GM23248 (cell line): ENCODE results near the gene RGS9. TPM values are rescaled to one million over a fixed set of nuclear protein-coding genes. Genes with fewer than 3 reads are reported as not detected.

Experiments
- DNase-seq: peaks from one replicate; pipeline ENCODE4 v3.0.0-alpha.2; 2015
- H2AFZ ChIP-seq: fragments of 200-600 bp; sonication (generic); 2 replicates; pipeline ENCODE4 v1.6.1; 2016; ENCODE audit warnings: antibody characterized with exemption
- H3F3A ChIP-seq: fragments of 200-600 bp; sonication (generic); 2 replicates; pipeline ENCODE4 v1.6.1; 2016; ENCODE audit warnings: mild to moderate bottlenecking, antibody characterized with exemption, mixed run types; ENCODE audit not compliant: insufficient read depth
- H3K27ac ChIP-seq: fragments of 200-600 bp; sonication (generic); 2 replicates; pipeline ENCODE4 v1.5.1; 2016; ENCODE audit warnings: mild to moderate bottlenecking
- H3K27me3 ChIP-seq: fragments of 200-600 bp; sonication (generic); replicated peaks from 2 replicates; pipeline ENCODE4 v1.6.1; 2016; ENCODE audit warnings: mild to moderate bottlenecking; ENCODE audit not compliant: insufficient read depth
- H3K36me3 ChIP-seq: fragments of 200-600 bp; sonication (generic); 2 replicates; pipeline ENCODE4 v1.6.1; 2016; ENCODE audit warnings: low read depth, mild to moderate bottlenecking
- H3K4me1 ChIP-seq: fragments of 200-600 bp; sonication (generic); 2 replicates; pipeline ENCODE4 v1.6.1; 2016; ENCODE audit warnings: mild to moderate bottlenecking; ENCODE audit not compliant: insufficient read depth
- H3K4me2 ChIP-seq: fragments of 200-600 bp; sonication (generic); one replicate; pipeline ENCODE4 v1.6.1; 2016; ENCODE audit warnings: mild to moderate bottlenecking; ENCODE audit not compliant: unreplicated experiment
- H3K4me3 ChIP-seq: fragments of 200-600 bp; sonication (generic); 2 replicates; pipeline ENCODE4 v1.5.1; 2016; ENCODE audit warnings: mild to moderate bottlenecking
- H3K79me2 ChIP-seq: fragments of 200-600 bp; sonication (generic); 2 replicates; pipeline ENCODE4 v1.6.1; 2016; ENCODE audit warnings: mild to moderate bottlenecking; ENCODE audit not compliant: insufficient read depth
- H3K9ac ChIP-seq: fragments of 200-600 bp; sonication (generic); 2 replicates; pipeline ENCODE4 v1.6.1; 2016; ENCODE audit warnings: mild to moderate bottlenecking
- H3K9me2 ChIP-seq: fragments of 200-600 bp; sonication (generic); 2 replicates; pipeline ENCODE4 v1.6.1; 2016; ENCODE audit warnings: mixed run types, mild to moderate bottlenecking, moderate library complexity; ENCODE audit not compliant: insufficient read depth
- H3K9me3 ChIP-seq: fragments of 200-600 bp; sonication (generic); one replicate; pipeline ENCODE4 v1.6.1; 2017; ENCODE audit warnings: low read depth
- H4K20me1 ChIP-seq: fragments of 200-600 bp; sonication (generic); 2 replicates; pipeline ENCODE4 v1.6.0; 2016; ENCODE audit not compliant: insufficient read depth
- EZH2 ChIP-seq: fragments of 200-600 bp; sonication (generic); IDR thresholded peaks from 2 replicates; pipeline ENCODE4 v1.6.1; 2018; ENCODE audit warnings: antibody characterized with exemption, mild to moderate bottlenecking; ENCODE audit not compliant: insufficient read depth, poor library complexity, severe bottlenecking
- EZH2phosphoT487 ChIP-seq: fragments of 200-600 bp; sonication (generic); IDR thresholded peaks from 2 replicates; pipeline ENCODE4 v1.6.1; 2018; ENCODE audit warnings: antibody characterized with exemption, moderate library complexity, mild to moderate bottlenecking, low read depth; ENCODE audit not compliant: insufficient read depth
- WGBS, 2 experiments: methylation state at CpG; one replicate each; pipeline ENCODE4 v1.1.6; 2015 to 2017; ENCODE audit warnings: low lambda C conversion rate in 2 of 2, low coverage in 1 of 2; ENCODE audit errors: missing lambda C conversion rate in 2 of 2; 5-methylcytosine and 5-hydroxymethylcytosine counted together
- in situ Hi-C: fragments of 300-500 bp; cut with MboI; formaldehyde crosslinking; loops from 2 replicates; pipeline ENCODE4 v1.15.0; 2020
- polyA plus RNA-seq: library from polyadenylated mRNA; unstranded; fragments of >200 nt; fragmentation: Nextera tagmentation; extraction: Ambion mirVana; gene quantifications from 2 replicates; pipeline ENCODE4 v1.2.1, GENCODE V29; 2016
- total RNA-seq: library from RNA; depleted of rRNA; stranded (reverse); fragments of >200 nt; shearing (Covaris generic); gene quantifications from 2 replicates; pipeline ENCODE4 v1.2.3, GENCODE V29; 2014

RGS9 gene
- total and polyA plus RNA-seq, 2 experiments from 2014 or later, result 0.43 TPM; not detected in 1

- H3K9me3 ChIP-seq, result no peaks in the 10 kb centered on the region
- H3K9me2 ChIP-seq, result no peaks in the 10 kb centered on the region
- no peak overlapping the region for H3K4me3 ChIP-seq
- no peaks in the 10 kb centered on the region for H3K79me2 ChIP-seq
- H3K4me2 ChIP-seq, result no peak overlapping the region
- TF ChIP-seq EZH2phosphoT487 (no peak), EZH2 (no peak)
- no peak for DNase-seq
- no peak overlapping the region for H3K27ac ChIP-seq
- no peak overlapping the region for H2AFZ ChIP-seq
- H3K36me3 ChIP-seq, result no peaks in the 10 kb centered on the region
- in situ Hi-C loops, result no loop called here
- 71 to 78% methylated on average over 4 of the region's 4 CpGs for WGBS, 2 experiments
- H4K20me1 ChIP-seq, result no peaks in the 10 kb centered on the region
- no peak overlapping the region for H3K9ac ChIP-seq
- H3F3A ChIP-seq, result no peaks in the 10 kb centered on the region
- H3K4me1 ChIP-seq, result 0 out of 2 replicates have a peak, but pooled peaks cover 4% of the 10 kb centered on the region
- peaks cover 51% of the 10 kb centered on the region for H3K27me3 ChIP-seq
Measured at GRCh38 chr17:65218261-65218660, 81.1 kb downstream of the RGS9 start.

- H3F3A ChIP-seq, result no peaks in the 10 kb centered on the region
- no peaks in the 10 kb centered on the region for H3K79me2 ChIP-seq
- peak; percentile 40 for DNase-seq
- peaks cover 47% of the 10 kb centered on the region for H3K27me3 ChIP-seq
- 39% methylated on average over 3 of the region's 3 CpGs for WGBS, 2 experiments
- H3K9ac ChIP-seq, result no peak overlapping the region
- H3K4me1 ChIP-seq, result 0 out of 2 replicates have a peak, but pooled peaks cover 4% of the 10 kb centered on the region
- no peaks in the 10 kb centered on the region for H3K9me3 ChIP-seq
- H4K20me1 ChIP-seq, result no peaks in the 10 kb centered on the region
- no peak overlapping the region for H3K4me3 ChIP-seq
- TF ChIP-seq EZH2phosphoT487, result no peak
- TF ChIP-seq EZH2, result no peak
- no peak overlapping the region for H3K27ac ChIP-seq
- no peak overlapping the region for H3K4me2 ChIP-seq
- no peak overlapping the region for H2AFZ ChIP-seq
- H3K36me3 ChIP-seq, result no peaks in the 10 kb centered on the region
- no peaks in the 10 kb centered on the region for H3K9me2 ChIP-seq
- in situ Hi-C loops, result no loop called here
Measured at GRCh38 chr17:65219124-65219523, 82.0 kb downstream of the RGS9 start.

- WGBS, 2 experiments, result 84 to 90% methylated on average over 3 of the region's 3 CpGs
- H3K27me3 ChIP-seq, result peaks cover 41% of the 10 kb centered on the region
- H3K9me3 ChIP-seq, result no peaks in the 10 kb centered on the region
- no peak overlapping the region for H2AFZ ChIP-seq
- H3K4me2 ChIP-seq, result no peak overlapping the region
- no peaks in the 10 kb centered on the region for H3K9me2 ChIP-seq
- no peaks in the 10 kb centered on the region for H3K79me2 ChIP-seq
- in situ Hi-C loops, result no loop called here
- 0 out of 2 replicates have a peak, but pooled peaks cover 4% of the 10 kb centered on the region for H3K4me1 ChIP-seq
- no peak overlapping the region for H3K4me3 ChIP-seq
- H3F3A ChIP-seq, result no peaks in the 10 kb centered on the region
- no peaks in the 10 kb centered on the region for H3K36me3 ChIP-seq
- H3K9ac ChIP-seq, result no peak overlapping the region
- no peak overlapping the region for H3K27ac ChIP-seq
- no peak for TF ChIP-seq EZH2phosphoT487
- H4K20me1 ChIP-seq, result no peaks in the 10 kb centered on the region
- no peak for DNase-seq
Measured at GRCh38 chr17:65219707-65220106, 82.5 kb downstream of the RGS9 start.

- Histone ChIP-seq H3K4me2 (no peak overlapping the region), H3K4me3 (no peak overlapping the region), H3K4me1 (0 out of 2 replicates have a peak, but pooled peaks cover 4% of the 10 kb centered on the region), H3F3A (no peaks in the 10 kb centered on the region), H3K27ac (no peak overlapping the region), H3K9ac (no peak overlapping the region), H4K20me1 (no peaks in the 10 kb centered on the region), H3K9me3 (no peaks in the 10 kb centered on the region), H2AFZ (no peak overlapping the region), H3K9me2 (no peaks in the 10 kb centered on the region), H3K27me3 (peaks cover 31% of the 10 kb centered on the region), H3K36me3 (no peaks in the 10 kb centered on the region), H3K79me2 (no peaks in the 10 kb centered on the region)
- TF ChIP-seq EZH2phosphoT487 (no peak), EZH2 (no peak)
- in situ Hi-C loops, result no loop called here
- DNase-seq, result peak; percentile 39
- WGBS, 2 experiments, result 58 to 67% methylated on average over 1 of the region's 1 CpG
Measured at GRCh38 chr17:65220732-65221131, 83.6 kb downstream of the RGS9 start.
